HUES6 (cell line): ENCODE measurements around the gene KCNE4.

Experiments used
- H3K27ac ChIP-seq: 2 replicates; pipeline ENCODE4 v1.7.0; 2013; ENCODE audit warnings: low read depth, mild to moderate bottlenecking, low read length, inconsistent platforms
- H3K27me3 ChIP-seq: 2 replicates; pipeline ENCODE4 v1.6.1; 2013; ENCODE audit warnings: low read length; ENCODE audit not compliant: control insufficient read depth, insufficient read depth
- H3K36me3 ChIP-seq: 2 replicates; pipeline ENCODE4 v1.6.1; 2013; ENCODE audit warnings: low read length; ENCODE audit not compliant: control insufficient read depth, insufficient read depth
- H3K4me1 ChIP-seq: 2 replicates; pipeline ENCODE4 v1.6.1; 2013; ENCODE audit warnings: low read length; ENCODE audit not compliant: control insufficient read depth, insufficient read depth
- H3K4me3 ChIP-seq: 2 replicates; pipeline ENCODE4 v1.5.1; 2013; ENCODE audit warnings: low read depth, low read length
- H3K9ac ChIP-seq: one replicate; pipeline ENCODE4 v1.6.1; 2013; ENCODE audit warnings: mild to moderate bottlenecking, low read length
- H3K9me3 ChIP-seq: 2 replicates; pipeline ENCODE4 v1.6.1; 2013; ENCODE audit warnings: low read depth, low read length; ENCODE audit not compliant: control insufficient read depth, insufficient read depth

The KCNE4 gene

DNA sequence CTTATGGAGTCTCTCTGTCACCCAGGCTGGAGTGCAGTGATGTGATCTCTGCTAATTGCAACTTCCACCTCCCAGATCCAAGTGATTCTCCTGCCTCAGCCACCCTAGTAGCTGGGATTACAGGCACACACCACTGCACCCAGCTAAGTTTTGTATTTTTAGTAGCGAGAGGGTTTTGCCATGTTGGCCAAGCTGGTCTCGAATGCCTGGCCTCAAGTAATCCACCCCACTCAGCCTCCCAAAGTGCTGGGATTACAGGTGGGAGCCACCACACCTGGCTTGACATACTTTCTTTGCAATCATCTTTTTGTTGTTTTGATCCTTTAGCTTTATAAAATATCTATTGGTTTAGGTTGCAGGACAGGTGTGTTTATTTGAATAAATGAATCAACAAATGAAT is 9.7 kb upstream of the KCNE4 start:
- Histone ChIP-seq H3K4me1 (peaks cover 14% of the 10 kb centered on the region), H3K27ac (no peak overlapping the region), H3K9me3 (no peaks in the 10 kb centered on the region), H3K36me3 (no peaks in the 10 kb centered on the region), H3K9ac (no peak overlapping the region), H3K4me3 (no peak overlapping the region), H3K27me3 (no peaks in the 10 kb centered on the region)

DNA sequence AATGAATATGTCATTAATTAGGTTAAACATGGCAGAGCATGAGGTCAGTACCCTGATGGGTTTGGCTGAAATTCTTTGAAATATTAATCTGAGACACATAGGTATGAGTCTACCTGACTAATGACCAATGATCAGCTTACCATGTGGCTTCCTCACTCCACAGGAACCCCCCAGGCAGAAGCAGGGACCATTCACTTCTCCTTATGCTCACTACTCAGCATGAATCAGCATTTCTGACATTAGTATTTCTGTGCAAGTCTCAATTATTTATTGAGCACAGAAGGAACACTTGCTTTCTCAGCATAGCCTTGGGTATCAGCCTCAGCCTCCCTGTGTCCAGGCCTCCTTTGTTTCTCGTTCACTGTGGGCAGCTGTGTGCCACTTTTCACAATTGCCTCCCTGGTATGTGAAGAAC is 9.3 kb upstream of the KCNE4 start:
- no peak overlapping the region for H3K27ac ChIP-seq
- H3K4me1 ChIP-seq = peaks cover 10% of the 10 kb centered on the region

DNA sequence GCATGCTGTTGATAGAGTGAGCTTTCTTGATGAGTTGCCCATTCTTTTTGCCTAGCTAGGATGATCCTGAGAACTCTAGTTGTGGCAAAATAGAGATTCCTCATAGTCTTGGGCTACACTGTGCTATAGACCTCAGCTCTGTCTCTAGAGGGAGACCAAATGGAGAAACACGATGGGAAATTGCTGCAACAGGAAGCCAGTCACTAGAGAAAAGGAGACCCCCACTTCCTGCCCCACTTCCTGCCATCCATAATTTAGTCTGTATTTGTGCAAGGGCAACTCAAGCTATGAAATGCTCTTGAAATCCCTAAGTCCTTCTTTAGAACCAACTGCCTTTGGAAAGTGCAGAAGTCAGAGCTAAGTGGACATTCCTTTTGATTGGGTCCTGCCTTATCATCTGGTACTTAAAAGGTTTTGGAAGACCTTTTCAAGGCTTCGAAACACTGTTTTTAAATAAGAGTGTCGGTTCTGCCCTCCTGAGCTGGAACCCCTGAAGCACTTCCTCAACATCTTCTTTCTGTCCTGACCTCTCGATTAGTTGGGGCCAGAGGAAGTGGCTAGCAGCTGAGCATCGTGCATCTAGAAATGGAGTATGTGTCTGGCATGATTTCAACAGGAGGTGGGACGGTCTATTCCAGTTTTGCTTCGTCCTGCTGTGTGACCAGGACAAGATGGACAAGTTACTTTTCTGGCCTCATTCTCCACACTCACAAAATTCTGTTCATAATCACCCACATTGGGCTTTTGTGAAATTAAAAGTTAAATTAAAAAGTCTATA is 8.6 kb upstream of the KCNE4 start:
- Histone ChIP-seq H3K9me3 (no peaks in the 10 kb centered on the region), H3K4me1 (peaks cover 6% of the 10 kb centered on the region; the same call in 1 of the 2 replicates), H3K9ac (no peak overlapping the region), H3K4me3 (no peak overlapping the region), H3K27me3 (no peaks in the 10 kb centered on the region), H3K27ac (no peak overlapping the region), H3K36me3 (no peaks in the 10 kb centered on the region)

More for the DNA sequence above, 9.3 kb upstream of the KCNE4 start:
- no peak overlapping the region for H3K9ac ChIP-seq
- no peak overlapping the region for H3K4me3 ChIP-seq
- H3K36me3 ChIP-seq = no peaks in the 10 kb centered on the region
- no peaks in the 10 kb centered on the region for H3K9me3 ChIP-seq
- H3K27me3 ChIP-seq = no peaks in the 10 kb centered on the region

DNA sequence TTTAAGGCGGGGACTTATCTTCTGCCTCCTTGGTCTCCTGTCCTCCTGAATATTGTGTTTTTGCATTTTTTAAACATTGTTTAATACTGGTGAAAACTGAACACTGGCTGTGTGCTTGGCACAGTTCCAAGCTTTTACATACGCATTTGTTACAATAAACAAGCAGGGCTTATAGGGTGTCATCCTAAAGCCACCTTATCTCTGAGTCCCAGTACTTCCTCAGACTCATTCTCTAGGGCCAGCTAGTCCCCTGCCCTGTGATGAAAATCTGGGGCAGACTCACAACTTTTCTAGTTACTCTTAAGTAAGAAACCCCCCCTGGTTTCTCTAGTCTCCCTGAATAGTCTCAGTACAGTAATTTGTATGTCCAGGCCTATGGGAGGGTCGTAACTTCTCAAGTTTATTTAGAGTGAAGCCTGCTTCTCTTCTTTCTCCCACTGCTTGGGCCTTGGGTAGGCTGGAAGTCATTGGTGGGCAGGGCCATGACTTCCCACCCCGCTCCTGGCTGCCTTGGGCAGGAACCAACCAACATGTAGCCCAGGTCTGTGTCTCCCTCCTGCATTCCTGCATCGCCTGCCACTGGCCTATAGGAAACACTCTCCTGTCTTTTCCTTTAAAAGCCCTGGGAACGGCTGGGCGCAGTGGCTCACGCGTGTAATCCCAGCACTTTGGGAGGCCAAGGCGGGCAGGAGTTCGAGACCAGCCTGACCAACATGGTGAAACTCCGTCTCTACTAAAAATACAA is 7.7 kb upstream of the KCNE4 start:
- Histone ChIP-seq H3K4me3 (no peak overlapping the region), H3K36me3 (no peaks in the 10 kb centered on the region), H3K4me1 (no peaks in the 10 kb centered on the region; the same call in 1 of the 2 replicates), H3K9ac (no peak overlapping the region), H3K27me3 (no peaks in the 10 kb centered on the region), H3K9me3 (no peaks in the 10 kb centered on the region), H3K27ac (no peak overlapping the region)

DNA sequence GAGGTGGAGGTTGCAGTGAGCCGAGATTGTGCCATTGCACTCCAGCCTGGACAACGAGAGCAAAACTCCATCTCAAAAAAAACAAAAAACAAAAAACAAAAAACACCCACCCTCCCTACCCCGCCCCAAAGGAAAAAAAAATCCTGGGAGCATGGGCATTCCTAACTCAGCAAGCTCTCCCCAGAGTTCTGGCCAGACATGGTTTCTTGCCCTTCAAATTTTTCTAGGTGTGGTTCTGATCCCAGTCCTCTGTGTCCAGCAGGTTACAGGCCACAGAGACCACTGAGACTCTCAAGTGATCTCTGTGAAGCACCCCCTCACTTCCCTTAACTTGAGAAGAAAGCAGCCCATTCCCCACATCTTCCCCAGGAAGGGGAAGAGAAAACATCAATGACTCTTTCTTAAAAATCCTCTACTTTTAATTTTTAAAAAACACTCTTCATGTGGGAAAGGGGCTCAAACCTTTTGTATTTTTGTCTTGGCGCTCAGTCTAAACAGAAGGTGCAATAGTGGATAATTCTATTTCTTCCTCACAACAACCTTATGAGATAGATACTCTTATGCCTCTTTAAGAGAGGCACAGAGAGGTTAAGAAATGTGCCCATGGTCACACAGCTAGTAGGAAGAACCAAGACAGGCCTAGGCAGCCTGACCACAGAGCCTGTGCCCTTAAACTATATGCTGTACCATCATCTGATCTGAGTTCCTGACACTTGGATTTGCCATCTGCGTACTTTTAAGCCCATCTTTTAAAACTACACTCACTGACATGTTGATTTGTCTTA is 6.9 kb upstream of the KCNE4 start:
- Histone ChIP-seq H3K36me3 (no peaks in the 10 kb centered on the region), H3K9ac (no peak overlapping the region), H3K4me3 (no peak overlapping the region), H3K4me1 (no peaks in the 10 kb centered on the region; the same call in 1 of the 2 replicates), H3K9me3 (no peaks in the 10 kb centered on the region), H3K27me3 (no peaks in the 10 kb centered on the region), H3K27ac (no peak overlapping the region)

DNA sequence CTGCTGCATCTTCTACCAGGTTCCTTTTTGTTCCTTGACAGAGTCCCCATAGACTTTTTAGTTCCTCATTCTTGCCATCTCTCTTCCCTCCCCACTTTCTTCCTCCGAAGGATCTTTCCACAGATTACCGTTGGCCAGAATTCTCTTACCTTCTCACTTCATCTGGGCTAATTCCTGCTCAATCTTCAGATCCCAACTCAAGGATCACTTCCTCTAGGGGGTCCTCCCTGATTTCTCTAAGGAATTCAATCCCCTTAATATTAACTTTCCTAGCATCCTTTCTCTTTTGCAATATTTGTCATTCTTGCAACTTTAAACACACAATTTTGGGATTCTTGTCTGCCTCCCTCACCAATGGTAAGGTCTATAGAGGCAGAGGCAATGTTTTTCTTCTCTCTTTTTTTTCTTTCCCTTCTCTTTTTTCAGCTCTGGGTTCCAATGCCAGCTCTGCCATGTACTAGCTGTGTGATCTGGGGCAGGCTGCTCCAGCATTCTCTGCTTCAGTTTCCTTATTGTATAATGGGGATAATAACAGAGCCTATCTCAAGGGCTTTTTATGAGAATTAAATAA is 5.4 kb upstream of the KCNE4 start:
- no peaks in the 10 kb centered on the region for H3K27me3 ChIP-seq
- H3K27ac ChIP-seq = no peak overlapping the region
- H3K9ac ChIP-seq = no peak overlapping the region
- H3K4me1 ChIP-seq = peaks cover 5% of the 10 kb centered on the region
- no peaks in the 10 kb centered on the region for H3K9me3 ChIP-seq
- no peak overlapping the region for H3K4me3 ChIP-seq
- H3K36me3 ChIP-seq = no peaks in the 10 kb centered on the region

DNA sequence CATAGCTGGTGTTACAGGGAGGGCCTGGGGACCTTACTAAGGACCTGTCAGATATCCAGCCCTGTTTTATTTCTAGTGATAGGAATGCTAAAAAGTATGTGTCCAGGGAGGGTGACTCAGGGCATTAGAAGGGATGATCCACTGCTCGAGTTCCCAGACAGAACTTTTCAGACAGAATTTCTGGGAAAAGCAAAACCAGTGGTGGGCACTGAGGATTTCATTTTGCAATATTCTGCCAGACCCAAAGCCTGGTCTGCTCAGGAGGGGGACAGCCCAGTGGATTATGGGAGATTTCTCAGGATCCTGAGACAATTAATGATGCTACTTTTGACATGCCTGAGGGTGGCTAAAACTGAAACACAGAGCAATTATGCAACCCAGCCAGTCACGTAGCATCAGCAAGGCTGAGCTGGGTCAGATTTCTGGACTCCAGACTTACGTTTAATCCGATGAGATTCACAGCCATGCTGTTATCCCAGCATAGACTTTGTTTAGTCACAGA is 4.7 kb upstream of the KCNE4 start:
- H3K36me3 ChIP-seq = no peaks in the 10 kb centered on the region
- no peak overlapping the region for H3K4me3 ChIP-seq
- no peaks in the 10 kb centered on the region for H3K9me3 ChIP-seq
- no peak overlapping the region for H3K27ac ChIP-seq
- H3K27me3 ChIP-seq = no peaks in the 10 kb centered on the region
- peaks cover 9% of the 10 kb centered on the region for H3K4me1 ChIP-seq
- H3K9ac ChIP-seq = no peak overlapping the region

DNA sequence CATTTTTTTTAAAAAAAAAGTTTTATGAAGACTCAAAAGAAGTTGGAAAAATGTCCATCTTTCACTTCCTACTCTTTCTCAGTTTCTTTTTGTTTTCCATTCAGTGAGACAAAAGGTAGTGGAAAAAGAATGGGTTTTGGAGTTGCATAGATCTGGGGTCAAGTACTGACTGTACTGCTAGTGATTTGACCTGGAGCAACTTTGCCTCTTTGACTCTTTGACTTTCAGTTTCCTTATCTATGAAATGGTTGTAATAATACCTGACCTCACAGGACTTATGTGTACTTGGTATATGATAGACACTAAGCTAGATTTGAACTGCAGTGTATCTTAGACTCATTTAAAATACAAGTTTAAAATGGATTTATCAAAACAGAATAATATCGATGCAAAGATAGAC is 3.5 kb upstream of the KCNE4 start:
- no peak overlapping the region for H3K9ac ChIP-seq
- H3K4me1 ChIP-seq = peaks cover 9% of the 10 kb centered on the region
- H3K9me3 ChIP-seq = no peaks in the 10 kb centered on the region
- H3K36me3 ChIP-seq = no peaks in the 10 kb centered on the region
- no peak overlapping the region for H3K4me3 ChIP-seq
- no peak overlapping the region for H3K27ac ChIP-seq
- H3K27me3 ChIP-seq = no peaks in the 10 kb centered on the region

DNA sequence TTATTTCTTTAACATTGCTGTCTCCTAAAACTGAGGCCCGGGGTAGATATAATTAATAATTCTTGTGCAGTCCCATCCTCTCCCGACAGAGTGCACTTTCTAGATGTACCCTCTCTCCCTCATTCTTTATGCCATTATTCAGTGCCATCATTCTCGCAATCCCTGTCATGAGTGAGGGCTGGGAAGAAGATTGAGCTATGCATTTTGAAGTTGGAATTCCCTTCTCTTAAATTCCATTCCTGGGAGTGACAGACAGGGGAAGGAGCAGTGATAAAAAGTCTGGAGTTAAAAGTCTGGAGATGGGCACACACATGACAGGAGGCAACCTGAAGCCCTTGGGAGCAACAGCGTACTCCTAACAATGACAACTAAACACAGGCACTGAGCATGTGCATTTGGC is 2.6 kb upstream of the KCNE4 start:
- Histone ChIP-seq H3K27ac (no peak overlapping the region), H3K4me1 (peaks cover 9% of the 10 kb centered on the region), H3K9me3 (no peaks in the 10 kb centered on the region), H3K36me3 (no peaks in the 10 kb centered on the region), H3K27me3 (no peaks in the 10 kb centered on the region), H3K4me3 (no peak overlapping the region), H3K9ac (no peak overlapping the region)

DNA sequence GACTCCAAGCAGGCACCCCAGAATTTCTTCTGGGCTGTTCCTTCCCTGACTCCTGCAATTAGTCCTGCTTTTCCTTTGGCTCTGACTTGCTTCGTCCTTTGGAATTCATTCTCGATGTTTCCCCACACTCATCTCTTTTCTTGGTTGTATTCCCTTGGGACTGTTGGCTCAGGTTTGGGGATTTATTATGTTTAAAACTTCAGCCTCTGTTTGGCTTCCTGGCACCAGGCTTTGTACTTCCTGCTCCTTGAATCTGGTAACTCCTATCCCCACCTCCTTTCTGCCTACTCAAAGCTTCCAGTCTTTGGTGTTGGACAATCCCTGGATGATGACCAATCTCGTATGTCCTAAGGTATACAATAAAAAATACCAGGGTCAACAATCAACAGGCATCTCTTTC is 1.8 kb upstream of the KCNE4 start:
- H3K36me3 ChIP-seq = no peaks in the 10 kb centered on the region
- no peaks in the 10 kb centered on the region for H3K9me3 ChIP-seq
- no peak overlapping the region for H3K4me3 ChIP-seq
- H3K4me1 ChIP-seq = peaks cover 9% of the 10 kb centered on the region
- H3K27me3 ChIP-seq = no peaks in the 10 kb centered on the region
- no peak overlapping the region for H3K27ac ChIP-seq
- no peak overlapping the region for H3K9ac ChIP-seq
